IMR-90 (cell line): ENCODE results near the gene ARPC5L. TPM values are rescaled to one million over a fixed set of nuclear protein-coding genes. Genes with fewer than 3 reads are reported as not detected.

Experiments used
- ATAC-seq: fragments of 200-7000 bp; cut with Tn5 transposase; 2 replicates; pipeline ENCODE4 v1.9.1; 2020; ENCODE audit warnings: low read depth, mild to moderate bottlenecking, moderate library complexity
- BruUV-seq: library from RNA; stranded (reverse); fragments of 400-500 nt; replicated peaks from 2 replicates; lab custom pipeline; 2021; lab: Mats Ljungman, UMichigan
- CTCF ChIA-PET: fragments of 300-600 bp; formaldehyde crosslinking; extraction: SDS; loops from one replicate; lab custom pipeline; 2021; ENCODE audit warnings: antibody characterized with exemption; lab: Yijun Ruan, JAX
- POLR2A ChIA-PET: fragments of 300-600 bp; sonication (Branson Sonifier 250); formaldehyde crosslinking; loops from one replicate; lab custom pipeline; 2022; ENCODE audit warnings: antibody characterized with exemption; ENCODE audit not compliant: unreplicated experiment; lab: Charles Lee
- DNase-seq: peaks from one replicate; pipeline ENCODE4 v3.0.0; 2013
- H2AFZ ChIP-seq: replicated peaks from 2 replicates; pipeline ENCODE3; 2013; ENCODE audit warnings: low read length, mild to moderate bottlenecking; ENCODE audit not compliant: poor library complexity
- H2AK5ac ChIP-seq: 2 replicates; pipeline ENCODE4 v1.6.1; 2013; ENCODE audit warnings: low read depth, low read length, inconsistent platforms
- H2AK9ac ChIP-seq: replicated peaks from 2 replicates; pipeline ENCODE3; 2013; ENCODE audit warnings: mild to moderate bottlenecking, low read depth, low read length, moderate library complexity; ENCODE audit not compliant: poor library complexity
- H2BK120ac ChIP-seq: 2 replicates; pipeline ENCODE4 v1.6.1; 2013; ENCODE audit warnings: low read depth, low read length, inconsistent platforms
- H2BK15ac ChIP-seq: 3 replicates; pipeline ENCODE4 v1.6.1; 2013; ENCODE audit warnings: low read depth, low read length, inconsistent platforms
- H2BK20ac ChIP-seq: 2 replicates; pipeline ENCODE4 v1.6.1; 2013; ENCODE audit warnings: low read depth, mild to moderate bottlenecking, inconsistent platforms, low read length, moderate library complexity
- H2BK5ac ChIP-seq: 2 replicates; pipeline ENCODE4 v1.6.1; 2013; ENCODE audit warnings: mild to moderate bottlenecking, low read depth, low read length, inconsistent platforms; ENCODE audit not compliant: poor library complexity, severe bottlenecking
- H3K14ac ChIP-seq: replicated peaks from 2 replicates; pipeline ENCODE4 v1.6.1; 2013; ENCODE audit warnings: low read depth, low read length, inconsistent platforms
- H3K18ac ChIP-seq: 2 replicates; pipeline ENCODE4 v1.6.1; 2013; ENCODE audit warnings: low read depth, low read length, control low read depth
- H3K23ac ChIP-seq: 2 replicates; pipeline ENCODE4 v1.6.1; 2013; ENCODE audit warnings: low read depth, low read length, inconsistent platforms
- H3K27ac ChIP-seq: 2 replicates; pipeline ENCODE4 v1.5.1; 2013; ENCODE audit warnings: mild to moderate bottlenecking, control low read depth, low read length; ENCODE audit not compliant: insufficient read depth
- H3K27me3 ChIP-seq: 2 replicates; pipeline ENCODE4 v1.6.1; 2013; ENCODE audit warnings: low read length; ENCODE audit not compliant: control insufficient read depth, insufficient read depth
- H3K36me3 ChIP-seq: 2 replicates; pipeline ENCODE4 v1.6.1; 2013; ENCODE audit warnings: low read length, mixed read lengths; ENCODE audit not compliant: control insufficient read depth, insufficient read depth
- H3K4ac ChIP-seq: 2 replicates; pipeline ENCODE4 v1.6.1; 2013; ENCODE audit warnings: low read depth, low read length, inconsistent platforms
- H3K4me1 ChIP-seq: 2 replicates; pipeline ENCODE4 v1.6.1; 2013; ENCODE audit warnings: low read length, mixed read lengths; ENCODE audit not compliant: control insufficient read depth, insufficient read depth
- H3K4me2 ChIP-seq: 2 replicates; pipeline ENCODE4 v1.6.1; 2013; ENCODE audit warnings: low read depth, mild to moderate bottlenecking, control low read depth, low read length, moderate library complexity
- H3K4me3 ChIP-seq: 2 replicates; pipeline ENCODE4 v1.5.1; 2013; ENCODE audit warnings: low read depth, mild to moderate bottlenecking, control low read depth, low read length, moderate library complexity; ENCODE audit not compliant: insufficient read depth
- H3K56ac ChIP-seq: 2 replicates; pipeline ENCODE4 v1.6.1; 2013; ENCODE audit warnings: low read length, inconsistent platforms; ENCODE audit not compliant: insufficient read depth; ENCODE audit errors: extremely low read depth
- H3K79me1 ChIP-seq, 2 experiments: 2 replicates each; pipeline ENCODE4 v1.6.1; 2013; ENCODE audit warnings: low read length in 2 of 2, inconsistent platforms in 1 of 2, low read depth in 1 of 2
- H3K9ac ChIP-seq: 2 replicates; pipeline ENCODE4 v1.6.1; 2013; ENCODE audit warnings: low read depth, low read length, control low read depth
- H3K9me1 ChIP-seq: 2 replicates; pipeline ENCODE4 v1.6.1; 2013; ENCODE audit warnings: low read length, inconsistent platforms; ENCODE audit not compliant: insufficient read depth
- H3K9me3 ChIP-seq: 2 replicates; pipeline ENCODE4 v1.6.1; 2013; ENCODE audit warnings: low read length; ENCODE audit not compliant: control insufficient read depth, insufficient read depth
- H4K20me1 ChIP-seq: 2 replicates; pipeline ENCODE4 v1.6.1; 2013; ENCODE audit warnings: low read length, inconsistent platforms; ENCODE audit not compliant: insufficient read depth
- H4K5ac ChIP-seq: 2 replicates; pipeline ENCODE4 v1.6.1; 2013; ENCODE audit warnings: mild to moderate bottlenecking, low read depth, low read length, control low read depth
- H4K8ac ChIP-seq, 2 experiments: 2 replicates each; pipeline ENCODE4 v1.6.1; 2013; ENCODE audit warnings: low read depth in 2 of 2, low read length in 2 of 2, control low read depth in 1 of 2, inconsistent platforms in 1 of 2
- H4K91ac ChIP-seq: 2 replicates; pipeline ENCODE4 v1.6.1; 2013; ENCODE audit warnings: low read depth, low read length, inconsistent platforms; ENCODE audit not compliant: insufficient read depth
- BHLHE40 ChIP-seq: fragments of 150-350 bp; IDR thresholded peaks from 2 replicates; pipeline ENCODE4 v1.6.1; 2016; ENCODE audit warnings: mild to moderate bottlenecking, low read depth, low read length
- CHD1 ChIP-seq: IDR thresholded peaks from 2 replicates; pipeline ENCODE4 v1.6.1; 2012; ENCODE audit warnings: low read depth, low read length, improper control_type of control experiment
- FOS ChIP-seq: fragments of 150-350 bp; IDR thresholded peaks from 2 replicates; pipeline ENCODE4 v1.6.1; 2016; ENCODE audit warnings: low read depth, low read length
- MAFK ChIP-seq: IDR thresholded peaks from 2 replicates; pipeline ENCODE4 v1.6.1; 2012; ENCODE audit warnings: low read depth, low read length, improper control_type of control experiment
- MAZ ChIP-seq: IDR thresholded peaks from 2 replicates; pipeline ENCODE4 v1.6.1; 2012; ENCODE audit warnings: low read depth, mild to moderate bottlenecking, low read length, improper control_type of control experiment, moderate library complexity, borderline replicate concordance
- MXI1 ChIP-seq: IDR thresholded peaks from 2 replicates; pipeline ENCODE4 v1.6.1; 2012; ENCODE audit warnings: low read depth, mild to moderate bottlenecking, low read length, moderate library complexity, borderline replicate concordance
- NFE2L2 ChIP-seq: fragments of 150-350 bp; IDR thresholded peaks from 2 replicates; pipeline ENCODE4 v1.6.1; 2016; ENCODE audit warnings: low read depth, mild to moderate bottlenecking, low read length
- POLR2A ChIP-seq: IDR thresholded peaks from 2 replicates; pipeline ENCODE4 v1.6.1; 2012; ENCODE audit warnings: mild to moderate bottlenecking, low read depth, low read length
- RAD21 ChIP-seq: IDR thresholded peaks from 2 replicates; pipeline ENCODE4 v1.6.1; 2012; ENCODE audit warnings: low read length, improper control_type of control experiment
- RCOR1 ChIP-seq: IDR thresholded peaks from 2 replicates; pipeline ENCODE4 v1.6.1; 2012; ENCODE audit warnings: mild to moderate bottlenecking, low read length, improper control_type of control experiment; ENCODE audit not compliant: insufficient replicate concordance
- RFX5 ChIP-seq: IDR thresholded peaks from 2 replicates; pipeline ENCODE4 v1.8.0; 2012; ENCODE audit warnings: low read depth, mild to moderate bottlenecking, low read length, moderate library complexity
- SMC3 ChIP-seq: fragments of 150-350 bp; IDR thresholded peaks from 2 replicates; pipeline ENCODE4 v1.6.1; 2016; ENCODE audit warnings: low read depth, mild to moderate bottlenecking, antibody characterized with exemption, low read length, moderate library complexity
- WGBS, 2 experiments: methylation state at CpG; one replicate each; pipeline versions ENCODE4 v1.1.5 to v1.1.7; 2013; ENCODE audit warnings: missing lambda C conversion rate in 2 of 2; ENCODE audit not compliant: insufficient read length in 1 of 2; ENCODE audit errors: extremely low coverage in 2 of 2; 5-methylcytosine and 5-hydroxymethylcytosine counted together
- dilution Hi-C: fragments of 300-500 bp; cut with HindIII; formaldehyde crosslinking; loops from one replicate; pipeline ENCODE4 v1.14.3; 2018; ENCODE audit warnings: low sequenced_read_pairs; ENCODE audit not compliant: unreplicated experiment
- in situ Hi-C: fragments of 300-500 bp; cut with MboI; formaldehyde crosslinking; loops from 3 replicates; pipeline ENCODE4 v1.14.3; 2019; ENCODE audit warnings: low sequenced_read_pairs, inconsistent platforms, mixed read lengths
- intact Hi-C: fragments of 100-400 bp; cut with micrococcal nuclease; formaldehyde crosslinking; loops from 2 replicates; pipeline ENCODE4 v1.10.0; 2022
- polyA plus RNA-seq, 3 experiments: library from polyadenylated mRNA; depleted of rRNA; stranded (reverse); fragments of >200 nt; gene quantifications; 2 replicates each; pipeline ENCODE4 v1.2.3, GENCODE V29; 2012; ENCODE audit warnings: low replicate concordance in 1 of 3
- total RNA-seq: library from RNA; depleted of rRNA; stranded (reverse); fragments of >200 nt; gene quantifications from 2 replicates; pipeline ENCODE4 v1.2.3, GENCODE V29; 2012
- TF ChIP-seq, protein P1 (sequence below): fragments of 150-350 bp; IDR thresholded peaks from 2 replicates; pipeline ENCODE4 v1.6.1; 2016; ENCODE audit warnings: low read depth, mild to moderate bottlenecking, low read length, moderate library complexity, borderline replicate concordance
- TF ChIP-seq, protein P2 (sequence below): conservative IDR thresholded peaks from 2 replicates; pipeline ENCODE4 v1.5.1; 2012; ENCODE audit warnings: mild to moderate bottlenecking, low read depth, low read length, improper control_type of control experiment
- TF ChIP-seq, protein P3 (sequence below): fragments of 150-350 bp; IDR thresholded peaks from 2 replicates; pipeline ENCODE4 v1.6.1; 2017; ENCODE audit warnings: mild to moderate bottlenecking, antibody characterized with exemption, low read length, low read depth

ARPC5L gene
- total and polyA plus RNA-seq, 2 of the 4 experiments (the other 2 are of a cell fraction): 11.1 to 53.8 TPM

DNA sequence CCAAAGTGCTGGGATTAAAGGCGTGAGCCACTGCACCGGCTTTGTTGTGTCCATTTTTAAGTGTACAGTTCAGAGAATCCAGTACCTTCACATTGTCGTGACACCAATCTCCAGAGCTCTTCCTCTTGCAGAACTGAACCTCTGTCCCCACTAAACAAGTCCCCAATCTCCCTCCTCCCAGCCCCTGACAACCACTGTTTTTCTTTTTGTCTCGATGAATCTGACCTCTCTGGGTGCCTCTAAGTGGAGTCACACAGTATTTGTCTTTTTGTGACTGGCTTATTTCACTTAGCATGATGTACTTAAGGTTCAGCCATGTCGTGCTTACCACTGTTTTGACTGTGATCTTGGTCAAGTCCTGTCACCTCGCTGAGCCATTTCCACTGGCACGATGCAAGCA lies 7.1 kb upstream of the ARPC5L start:
- TF ChIP-seq FOS (no peak), SMC3 (no peak), MXI1 (no peak), POLR2A (no peak), RAD21 (no peak), RFX5 (no peak), MAFK (no peak), MAZ (no peak), CHD1 (no peak), NFE2L2 (no peak), BHLHE40 (no peak), RCOR1 (no peak)
- TF ChIP-seq, protein P1, sequence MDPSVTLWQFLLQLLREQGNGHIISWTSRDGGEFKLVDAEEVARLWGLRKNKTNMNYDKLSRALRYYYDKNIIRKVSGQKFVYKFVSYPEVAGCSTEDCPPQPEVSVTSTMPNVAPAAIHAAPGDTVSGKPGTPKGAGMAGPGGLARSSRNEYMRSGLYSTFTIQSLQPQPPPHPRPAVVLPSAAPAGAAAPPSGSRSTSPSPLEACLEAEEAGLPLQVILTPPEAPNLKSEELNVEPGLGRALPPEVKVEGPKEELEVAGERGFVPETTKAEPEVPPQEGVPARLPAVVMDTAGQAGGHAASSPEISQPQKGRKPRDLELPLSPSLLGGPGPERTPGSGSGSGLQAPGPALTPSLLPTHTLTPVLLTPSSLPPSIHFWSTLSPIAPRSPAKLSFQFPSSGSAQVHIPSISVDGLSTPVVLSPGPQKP: no peak
- TF ChIP-seq, protein P2, sequence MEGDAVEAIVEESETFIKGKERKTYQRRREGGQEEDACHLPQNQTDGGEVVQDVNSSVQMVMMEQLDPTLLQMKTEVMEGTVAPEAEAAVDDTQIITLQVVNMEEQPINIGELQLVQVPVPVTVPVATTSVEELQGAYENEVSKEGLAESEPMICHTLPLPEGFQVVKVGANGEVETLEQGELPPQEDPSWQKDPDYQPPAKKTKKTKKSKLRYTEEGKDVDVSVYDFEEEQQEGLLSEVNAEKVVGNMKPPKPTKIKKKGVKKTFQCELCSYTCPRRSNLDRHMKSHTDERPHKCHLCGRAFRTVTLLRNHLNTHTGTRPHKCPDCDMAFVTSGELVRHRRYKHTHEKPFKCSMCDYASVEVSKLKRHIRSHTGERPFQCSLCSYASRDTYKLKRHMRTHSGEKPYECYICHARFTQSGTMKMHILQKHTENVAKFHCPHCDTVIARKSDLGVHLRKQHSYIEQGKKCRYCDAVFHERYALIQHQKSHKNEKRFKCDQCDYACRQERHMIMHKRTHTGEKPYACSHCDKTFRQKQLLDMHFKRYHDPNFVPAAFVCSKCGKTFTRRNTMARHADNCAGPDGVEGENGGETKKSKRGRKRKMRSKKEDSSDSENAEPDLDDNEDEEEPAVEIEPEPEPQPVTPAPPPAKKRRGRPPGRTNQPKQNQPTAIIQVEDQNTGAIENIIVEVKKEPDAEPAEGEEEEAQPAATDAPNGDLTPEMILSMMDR: no peak
- TF ChIP-seq, protein P3, sequence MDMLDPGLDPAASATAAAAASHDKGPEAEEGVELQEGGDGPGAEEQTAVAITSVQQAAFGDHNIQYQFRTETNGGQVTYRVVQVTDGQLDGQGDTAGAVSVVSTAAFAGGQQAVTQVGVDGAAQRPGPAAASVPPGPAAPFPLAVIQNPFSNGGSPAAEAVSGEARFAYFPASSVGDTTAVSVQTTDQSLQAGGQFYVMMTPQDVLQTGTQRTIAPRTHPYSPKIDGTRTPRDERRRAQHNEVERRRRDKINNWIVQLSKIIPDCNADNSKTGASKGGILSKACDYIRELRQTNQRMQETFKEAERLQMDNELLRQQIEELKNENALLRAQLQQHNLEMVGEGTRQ: no peak
- no peak overlapping the region for H3K4me2 ChIP-seq
- H2BK15ac ChIP-seq: no peak overlapping the region
- POLR2A ChIA-PET: no interaction called here
- no peak overlapping the region for H3K27ac ChIP-seq
- H2BK120ac ChIP-seq: no peak overlapping the region
- H3K4me1 ChIP-seq: no peaks in the 10 kb centered on the region
- no peaks in the 10 kb centered on the region for H3K9me3 ChIP-seq
- 0 out of 2 replicates have a peak overlapping the region, but pooled peaks have one; percentile 78 for H3K23ac ChIP-seq
- no peak overlapping the region for H4K8ac ChIP-seq
- no peak for DNase-seq
- H3K79me1 ChIP-seq: peaks cover 9 to 25% of the 10 kb centered on the region in 2 experiments
- H4K5ac ChIP-seq: no peak overlapping the region
- no peak overlapping the region for H3K14ac ChIP-seq
- no peak overlapping the region for H2AK5ac ChIP-seq
- H3K4me3 ChIP-seq: no peak overlapping the region
- H3K18ac ChIP-seq: no peak overlapping the region
- no peak overlapping the region for H2BK5ac ChIP-seq
- intact Hi-C loops (loop anchor here (5.0 to 10.0 kb wide), 2 partner anchors 143 to 240 kb away; no protein-coding TSS in a partner anchor), in situ Hi-C loops (loop anchor here (5.0 kb wide), 1 partner anchor 83 kb away; the partner anchor contains the start of gene NR6A1), dilution Hi-C loops (no loop called here)
- H2AFZ ChIP-seq: no peak overlapping the region
- CTCF ChIA-PET: interaction anchor here (0.6 to 5.7 kb wide), 3 partner anchors 41 to 468 kb away, joined by 3 to 165 read pairs (median 3); partner anchors contain the start of genes NR6A1 and OLFML2A
- no peak overlapping the region for H2AK9ac ChIP-seq
- no peak for ATAC-seq
- H3K4ac ChIP-seq: no peak overlapping the region
- H3K9ac ChIP-seq: no peak overlapping the region
- H4K91ac ChIP-seq: no peak overlapping the region
- H3K56ac ChIP-seq: no peak overlapping the region
- 84% methylated on average over 3 of the region's 7 CpGs; no CpG with 5 or more reads in 1 of the 2 experiments for WGBS, 2 experiments
- no peaks in the 10 kb centered on the region for H3K27me3 ChIP-seq
- no TSS peak for BruUV-seq
- H3K36me3 ChIP-seq: peaks cover 35% of the 10 kb centered on the region
- peaks cover 3% of the 10 kb centered on the region; the same call in 1 of the 2 replicates for H3K9me1 ChIP-seq
- no peak overlapping the region for H2BK20ac ChIP-seq
- H4K20me1 ChIP-seq: peaks cover 42% of the 10 kb centered on the region
